ENCODE measurements around the gene KMT2C. TPM values are rescaled to one million over a fixed set of nuclear protein-coding genes. Genes with fewer than 3 reads are reported as not detected.
"Not testable (repeated sequence)": the region's sequence is repeated elsewhere in the genome, so short reads cannot be mapped to it uniquely, and the experiment has no call there.

KMT2C gene
- total RNA-seq, 5 donors from 2014 or later (not counting 1 experiment from before 2014, with no cell fraction given), result 90.8 to 134 (median 116) TPM

- H3K4me1 ChIP-seq (ENCODE audit: control insufficient read depth in 1 of 2, extremely low read depth in 1 of 2, insufficient read depth in 2 of 2, low read length in 2 of 2), result peaks cover 0 to 9% of the 10 kb centered on the region in 2 experiments
- H3K27me3 ChIP-seq (replicated peaks in 1 of 2; ENCODE audit: control insufficient read depth in 2 of 2, extremely low read depth in 1 of 2, insufficient read depth in 2 of 2, low read length in 1 of 2), result no peaks in the 10 kb centered on the region
- H3K36me3 ChIP-seq (ENCODE audit: control insufficient read depth in 2 of 2, extremely low read depth in 1 of 2, insufficient read depth in 1 of 2, low read length in 1 of 2), result no peaks in the 10 kb centered on the region
- POLR2A ChIA-PET, result no interaction called here
- H3K9me3 ChIP-seq, result no peaks in the 10 kb centered on the region
- 100% methylated on average over 1 of the region's 1 CpG for WGBS (ENCODE audit: insufficient coverage)
- no peak for ATAC-seq (replicated peaks in 1 of 4)
- H3K4me3 ChIP-seq (ENCODE audit: control insufficient read depth in 1 of 2, extremely low read depth in 1 of 2, low read length in 1 of 2), result no peak overlapping the region
- Mint-ChIP-seq H3K4me1 (peaks cover 63 to 68% (median 65%) of the 10 kb centered on the region in 3 donors), H3K9me3 (peaks cover 2 to 4% (median 3%) of the 10 kb centered on the region in 3 donors), H3K4me3 (no peak overlapping the region), H3K36me3 (peaks cover 21% of the 10 kb centered on the region), H3K27ac (no peak overlapping the region), H3K27me3 (no peaks in the 10 kb centered on the region)
- CTCF ChIA-PET, result interaction anchor here in 1 of 2 donors (0.5 kb wide), 1 partner anchor 22 kb away, joined by 3 read pairs; no protein-coding TSS in a partner anchor
- no peak overlapping the region for H3K27ac ChIP-seq (ENCODE audit: low read length)
- DNase-seq, result no peak
Observed at GRCh38 chr7:152363798-152364197, 72.0 kb downstream of the KMT2C start.

- Mint-ChIP-seq H3K27ac (peak overlapping the region in 1 of 2 donors; percentile 18), H3K9me3 (peaks cover 2 to 4% (median 3%) of the 10 kb centered on the region in 3 donors), H3K27me3 (no peaks in the 10 kb centered on the region), H3K4me1 (peaks cover 57 to 60% (median 59%) of the 10 kb centered on the region in 3 donors), H3K36me3 (peaks cover 14% of the 10 kb centered on the region), H3K4me3 (no peak overlapping the region)
- Histone ChIP-seq H3K27ac (ENCODE audit: low read length) (no peak overlapping the region), H3K4me1 (ENCODE audit: control insufficient read depth in 1 of 2, extremely low read depth in 1 of 2, insufficient read depth in 2 of 2, low read length in 2 of 2) (peaks cover 0 to 9% of the 10 kb centered on the region in 2 experiments), H3K9me3 (no peaks in the 10 kb centered on the region), H3K27me3 (replicated peaks in 1 of 2; ENCODE audit: control insufficient read depth in 2 of 2, extremely low read depth in 1 of 2, insufficient read depth in 2 of 2, low read length in 1 of 2) (no peaks in the 10 kb centered on the region), H3K4me3 (ENCODE audit: control insufficient read depth in 1 of 2, extremely low read depth in 1 of 2, low read length in 1 of 2) (no peak overlapping the region), H3K36me3 (ENCODE audit: control insufficient read depth in 2 of 2, extremely low read depth in 1 of 2, insufficient read depth in 1 of 2, low read length in 1 of 2) (no peaks in the 10 kb centered on the region)
- ATAC-seq (replicated peaks in 1 of 4) (no peak), DNase-seq (no peak)
- POLR2A ChIA-PET, result no interaction called here
- WGBS (ENCODE audit: insufficient coverage), result 88% methylated on average over 1 of the region's 6 CpGs
- CTCF ChIA-PET, result interaction anchor here in 1 of 2 donors (0.7 to 1.5 kb wide), 2 partner anchors 10 to 25 kb away, joined by 3 to 4 read pairs; no protein-coding TSS in a partner anchor
Observed at GRCh38 chr7:152362128-152362926, 73.5 kb downstream of the KMT2C start.

GRCh38 chr7:152355474-152356057 lies 80.2 kb downstream of the KMT2C start:
- Mint-ChIP-seq H3K9me3 (peaks cover 0 to 5% (median 0%) of the 10 kb centered on the region in 3 donors), H3K36me3 (peaks cover 46% of the 10 kb centered on the region), H3K27ac (no peak overlapping the region), H3K4me3 (no peak overlapping the region), H3K4me1 (peaks cover 12 to 31% (median 26%) of the 10 kb centered on the region in 3 donors), H3K27me3 (no peaks in the 10 kb centered on the region)
- H3K4me3 ChIP-seq (ENCODE audit: control insufficient read depth in 1 of 2, extremely low read depth in 1 of 2, low read length in 1 of 2), result no peak overlapping the region
- ChIA-PET CTCF (interaction anchor here in 1 of 2 donors (1.2 kb wide), 1 partner anchor 11 kb away, joined by 3 read pairs; no protein-coding TSS in a partner anchor), POLR2A (no interaction called here)
- WGBS (ENCODE audit: insufficient coverage), result no CpG with 5 or more reads among the region's 2 CpGs
- no peak overlapping the region for H3K27ac ChIP-seq (ENCODE audit: low read length)
- H3K27me3 ChIP-seq (replicated peaks in 1 of 2; ENCODE audit: control insufficient read depth in 2 of 2, extremely low read depth in 1 of 2, insufficient read depth in 2 of 2, low read length in 1 of 2), result no peaks in the 10 kb centered on the region
- ATAC-seq (replicated peaks in 1 of 4) (no peak), DNase-seq (no peak)
- H3K9me3 ChIP-seq, result no peaks in the 10 kb centered on the region
- H3K36me3 ChIP-seq (ENCODE audit: control insufficient read depth in 2 of 2, extremely low read depth in 1 of 2, insufficient read depth in 1 of 2, low read length in 1 of 2), result peaks cover 0 to 12% of the 10 kb centered on the region in 2 donors
- H3K4me1 ChIP-seq (ENCODE audit: control insufficient read depth in 1 of 2, extremely low read depth in 1 of 2, insufficient read depth in 2 of 2, low read length in 2 of 2), result peaks cover 0 to 5% of the 10 kb centered on the region in 2 experiments

GRCh38 chr7:152354061-152354460 lies 81.7 kb downstream of the KMT2C start:
- Mint-ChIP-seq H3K4me1 (peaks cover 12 to 25% (median 24%) of the 10 kb centered on the region in 3 donors), H3K27me3 (no peaks in the 10 kb centered on the region), H3K27ac (no peak overlapping the region), H3K36me3 (peaks cover 53% of the 10 kb centered on the region), H3K9me3 (peaks cover 0 to 5% (median 0%) of the 10 kb centered on the region in 3 donors), H3K4me3 (no peak overlapping the region)
- no peak overlapping the region for H3K4me3 ChIP-seq (ENCODE audit: control insufficient read depth in 1 of 2, extremely low read depth in 1 of 2, low read length in 1 of 2)
- ChIA-PET CTCF (no interaction called here), POLR2A (no interaction called here)
- H3K4me1 ChIP-seq (ENCODE audit: control insufficient read depth in 1 of 2, extremely low read depth in 1 of 2, insufficient read depth in 2 of 2, low read length in 2 of 2), result no peaks in the 10 kb centered on the region
- no peak overlapping the region for H3K27ac ChIP-seq (ENCODE audit: low read length)
- peaks cover 3 to 17% of the 10 kb centered on the region in 2 donors for H3K36me3 ChIP-seq (ENCODE audit: control insufficient read depth in 2 of 2, extremely low read depth in 1 of 2, insufficient read depth in 1 of 2, low read length in 1 of 2)
- no CpG with 5 or more reads among the region's 1 CpG for WGBS (ENCODE audit: insufficient coverage)
- no peak for ATAC-seq (replicated peaks in 1 of 4)
- H3K27me3 ChIP-seq (replicated peaks in 1 of 2; ENCODE audit: control insufficient read depth in 2 of 2, extremely low read depth in 1 of 2, insufficient read depth in 2 of 2, low read length in 1 of 2), result no peaks in the 10 kb centered on the region
- H3K9me3 ChIP-seq, result no peaks in the 10 kb centered on the region
- DNase-seq, result no peak

GRCh38 chr7:152353281-152353680 lies 82.5 kb downstream of the KMT2C start:
- peaks cover 3 to 10% (median 6%) of the 10 kb centered on the region in 3 donors for H3K9me3 Mint-ChIP-seq
- H3K36me3 ChIP-seq (ENCODE audit: control insufficient read depth in 2 of 2, extremely low read depth in 1 of 2, insufficient read depth in 1 of 2, low read length in 1 of 2), result peaks cover 3 to 22% of the 10 kb centered on the region in 2 donors
- POLR2A ChIA-PET, result interaction anchor here in 1 of 2 donors (0.6 kb wide), 2 partner anchors 50 to 93 kb away, joined by 3 read pairs; no protein-coding TSS in a partner anchor
- H3K4me3 Mint-ChIP-seq; H3K27ac ChIP-seq (ENCODE audit: low read length); DNase-seq; H3K9me3 ChIP-seq; H3K4me1 ChIP-seq (ENCODE audit: control insufficient read depth in 1 of 2, extremely low read depth in 1 of 2, insufficient read depth in 2 of 2, low read length in 2 of 2); H3K27me3 Mint-ChIP-seq; H3K27ac Mint-ChIP-seq; H3K27me3 ChIP-seq (replicated peaks in 1 of 2; ENCODE audit: control insufficient read depth in 2 of 2, extremely low read depth in 1 of 2, insufficient read depth in 2 of 2, low read length in 1 of 2); H3K4me3 ChIP-seq (ENCODE audit: control insufficient read depth in 1 of 2, extremely low read depth in 1 of 2, low read length in 1 of 2); ATAC-seq (replicated peaks in 1 of 4); CTCF ChIA-PET: not testable (repeated sequence)
- H3K36me3 Mint-ChIP-seq, result peaks cover 60% of the 10 kb centered on the region
- WGBS (ENCODE audit: insufficient coverage), result 100% methylated on average over 1 of the region's 5 CpGs
- peaks cover 12 to 23% (median 20%) of the 10 kb centered on the region in 3 donors for H3K4me1 Mint-ChIP-seq

- CTCF ChIA-PET; H3K4me3 ChIP-seq (ENCODE audit: control insufficient read depth in 1 of 2, extremely low read depth in 1 of 2, low read length in 1 of 2); H3K27me3 ChIP-seq (replicated peaks in 1 of 2; ENCODE audit: control insufficient read depth in 2 of 2, extremely low read depth in 1 of 2, insufficient read depth in 2 of 2, low read length in 1 of 2); H3K4me3 Mint-ChIP-seq; H3K27ac ChIP-seq (ENCODE audit: low read length); H3K27me3 Mint-ChIP-seq; DNase-seq; POLR2A ChIA-PET; H3K27ac Mint-ChIP-seq; H3K9me3 ChIP-seq; H3K4me1 ChIP-seq (ENCODE audit: control insufficient read depth in 1 of 2, extremely low read depth in 1 of 2, insufficient read depth in 2 of 2, low read length in 2 of 2); ATAC-seq (replicated peaks in 1 of 4): not testable (repeated sequence)
- Mint-ChIP-seq H3K4me1 (peaks cover 14 to 28% (median 22%) of the 10 kb centered on the region in 3 donors), H3K9me3 (peaks cover 3 to 18% (median 12%) of the 10 kb centered on the region in 3 donors), H3K36me3 (peaks cover 73% of the 10 kb centered on the region)
- WGBS (ENCODE audit: insufficient coverage), result 100% methylated on average over 3 of the region's 5 CpGs
- H3K36me3 ChIP-seq (ENCODE audit: control insufficient read depth in 2 of 2, extremely low read depth in 1 of 2, insufficient read depth in 1 of 2, low read length in 1 of 2), result peaks cover 5 to 22% of the 10 kb centered on the region in 2 donors
Observed at GRCh38 chr7:152351747-152352146, 84.1 kb downstream of the KMT2C start.

All from T-cell (primary cell).